ENCODE measurements around the gene ACVR2A. TPM values are rescaled to one million over a fixed set of nuclear protein-coding genes. Genes with fewer than 3 reads are reported as not detected.

ACVR2A gene
- total RNA-seq, 4 donors from 2014 or later = 44.4 to 75.4 (median 62.0) TPM

DNA sequence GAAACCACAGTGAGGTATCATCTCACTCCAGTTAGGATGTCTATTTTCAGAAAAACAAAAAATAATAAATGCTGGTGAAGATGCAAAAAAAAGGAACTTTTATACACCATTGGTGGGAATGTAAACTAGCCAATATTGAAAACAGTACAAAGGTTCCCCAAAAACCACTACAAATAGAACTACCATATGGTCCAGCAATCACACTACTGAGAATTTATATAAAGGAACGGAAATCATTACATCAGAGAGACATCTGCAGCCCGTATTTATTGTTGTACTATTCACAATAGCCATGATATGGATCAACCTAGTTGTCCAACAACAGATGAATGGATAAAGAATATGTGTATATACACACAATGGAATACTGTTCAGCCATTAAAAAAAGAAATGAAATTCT, 123.7 kb downstream of the ACVR2A start:
- TF ChIP-seq POLR2A (IDR thresholded peaks at IDR 0.05) = no peak
- TF ChIP-seq, protein P1, sequence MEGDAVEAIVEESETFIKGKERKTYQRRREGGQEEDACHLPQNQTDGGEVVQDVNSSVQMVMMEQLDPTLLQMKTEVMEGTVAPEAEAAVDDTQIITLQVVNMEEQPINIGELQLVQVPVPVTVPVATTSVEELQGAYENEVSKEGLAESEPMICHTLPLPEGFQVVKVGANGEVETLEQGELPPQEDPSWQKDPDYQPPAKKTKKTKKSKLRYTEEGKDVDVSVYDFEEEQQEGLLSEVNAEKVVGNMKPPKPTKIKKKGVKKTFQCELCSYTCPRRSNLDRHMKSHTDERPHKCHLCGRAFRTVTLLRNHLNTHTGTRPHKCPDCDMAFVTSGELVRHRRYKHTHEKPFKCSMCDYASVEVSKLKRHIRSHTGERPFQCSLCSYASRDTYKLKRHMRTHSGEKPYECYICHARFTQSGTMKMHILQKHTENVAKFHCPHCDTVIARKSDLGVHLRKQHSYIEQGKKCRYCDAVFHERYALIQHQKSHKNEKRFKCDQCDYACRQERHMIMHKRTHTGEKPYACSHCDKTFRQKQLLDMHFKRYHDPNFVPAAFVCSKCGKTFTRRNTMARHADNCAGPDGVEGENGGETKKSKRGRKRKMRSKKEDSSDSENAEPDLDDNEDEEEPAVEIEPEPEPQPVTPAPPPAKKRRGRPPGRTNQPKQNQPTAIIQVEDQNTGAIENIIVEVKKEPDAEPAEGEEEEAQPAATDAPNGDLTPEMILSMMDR (IDR thresholded peaks at IDR 0.05) = no peak
- 93 to 97% methylated on average over 2 of the region's 2 CpGs for WGBS, 2 donors
- H3K4me3 ChIP-seq (ENCODE audit: low read depth, poor library complexity, severe bottlenecking) = no peak overlapping the region
- intact Hi-C loops (cut with DNase I; ENCODE audit: low total_unique reads) = no loop called here
- no peak for DNase-seq (ENCODE audit: low spot score in 2 of 2)

DNA sequence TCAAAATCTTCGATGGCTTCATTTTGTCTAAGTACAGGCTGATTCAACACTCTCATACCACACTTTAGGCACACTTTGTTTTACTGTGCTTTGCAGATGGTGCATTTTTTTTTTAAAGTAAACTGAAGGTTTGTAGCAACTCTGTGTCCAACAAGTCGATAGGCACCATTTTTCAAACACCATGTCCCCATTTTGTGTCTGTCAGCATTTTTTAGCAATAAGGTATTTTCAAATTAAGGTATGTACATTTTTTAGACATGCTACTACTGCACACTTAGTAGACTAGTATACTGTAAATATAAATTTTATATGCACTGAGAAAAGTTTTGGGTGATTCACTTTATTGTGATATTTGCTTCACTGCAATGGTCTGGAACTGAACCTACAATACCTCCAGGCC, 131.3 kb downstream of the ACVR2A start:
- WGBS, 2 donors = 74 to 76% methylated on average over 2 of the region's 2 CpGs
- no peak for DNase-seq (ENCODE audit: low spot score in 2 of 2)
- intact Hi-C loops (cut with DNase I; ENCODE audit: low total_unique reads) = no loop called here
- no peak overlapping the region for H3K4me3 ChIP-seq (ENCODE audit: low read depth, poor library complexity, severe bottlenecking)
- no peak for TF ChIP-seq POLR2A (IDR thresholded peaks at IDR 0.05)
- TF ChIP-seq, protein P1 (IDR thresholded peaks at IDR 0.05) = no peak

DNA sequence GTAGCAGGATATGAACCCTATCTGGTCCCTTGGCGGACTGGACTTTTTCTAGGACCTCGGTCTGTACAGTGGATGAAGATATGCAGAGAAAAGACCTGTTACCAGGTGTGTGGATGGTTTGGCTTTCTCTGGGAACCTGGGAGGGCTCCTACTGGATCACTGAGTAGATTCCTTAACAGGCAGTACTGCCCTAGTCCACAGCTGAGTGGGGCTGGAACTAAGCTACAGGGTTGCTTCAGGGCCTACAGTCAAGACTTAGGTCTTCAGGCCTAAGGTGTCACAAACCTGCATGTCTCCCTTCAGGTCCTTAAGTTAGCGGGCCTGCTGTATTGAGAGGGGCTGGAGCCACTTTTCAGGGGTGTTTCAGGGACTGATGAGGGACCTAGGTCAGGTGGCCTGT, 132.8 kb downstream of the ACVR2A start:
- intact Hi-C loops (cut with DNase I; ENCODE audit: low total_unique reads) = no loop called here
- WGBS, 2 donors = 98 to 100% methylated on average over 3 of the region's 3 CpGs
- DNase-seq (ENCODE audit: low spot score in 2 of 2) = no peak
- TF ChIP-seq POLR2A (IDR thresholded peaks at IDR 0.05) = no peak
- TF ChIP-seq, protein P1 (IDR thresholded peaks at IDR 0.05) = no peak
- H3K4me3 ChIP-seq (ENCODE audit: low read depth, poor library complexity, severe bottlenecking) = no peak overlapping the region

Other genes starting within 250 kb of the ACVR2A start
- 10 to 100 TPM; 21.6 to 59.4 (median 38.8) TPM for gene ORC4, start 175.7 kb downstream of the ACVR2A start, total RNA-seq
- 10 to 100 TPM; 13.5 to 22.3 (median 17.4) TPM for gene MBD5, start 176.1 kb downstream of the ACVR2A start, total RNA-seq